ENCODE measurements around the gene NAV2. TPM values are rescaled to one million over a fixed set of nuclear protein-coding genes. Genes with fewer than 3 reads are reported as not detected.

NAV2 gene
- total RNA-seq, 1 experiment from 2014 or later: 139 TPM

DNA sequence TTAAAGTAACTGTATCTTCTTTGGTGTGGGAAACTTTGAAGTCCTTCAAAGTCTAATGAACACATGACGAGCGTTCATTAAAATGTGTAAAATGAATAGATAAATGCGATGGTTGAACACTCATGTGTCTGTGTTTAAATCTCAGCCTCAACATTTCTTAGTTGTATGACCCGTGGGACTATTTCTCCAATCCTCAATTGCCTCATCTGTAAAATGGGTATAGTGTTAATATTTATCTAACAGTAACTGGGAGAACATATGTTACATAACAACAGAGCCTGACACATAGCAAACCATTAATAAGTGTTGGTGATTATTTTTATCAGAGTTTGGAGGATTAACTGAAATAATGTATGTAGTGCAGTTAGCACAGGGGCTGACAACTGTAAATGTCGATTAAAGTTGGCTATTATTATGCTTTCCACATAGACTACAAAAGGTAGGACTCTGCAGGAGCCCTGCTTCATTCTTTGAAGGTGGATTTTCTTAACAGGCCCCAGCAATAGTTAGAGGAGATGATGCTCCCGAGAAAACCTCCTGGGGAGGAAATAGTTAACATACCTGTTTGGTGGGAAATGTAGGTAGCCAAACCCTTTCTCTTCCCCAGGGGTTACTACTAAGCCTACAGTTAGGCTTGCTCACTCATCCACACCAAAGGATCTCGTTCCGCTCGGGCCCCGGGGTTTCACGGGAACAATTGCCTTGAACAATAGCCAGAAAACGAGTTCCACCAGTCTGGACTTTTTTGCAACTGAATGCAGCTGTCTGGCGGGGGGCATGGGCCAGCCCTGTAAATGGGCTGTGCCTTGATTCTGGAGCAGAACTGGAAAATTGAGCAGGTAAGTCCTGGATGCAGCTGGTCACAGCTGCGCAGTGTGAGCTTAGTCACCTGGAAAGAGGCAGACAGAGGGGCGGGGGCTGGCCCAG is 314.3 kb downstream of the NAV2 start:
- peaks cover 56% of the 10 kb centered on the region for H3K36me3 Mint-ChIP-seq (ENCODE audit: insufficient read depth, unreplicated experiment)
- ChIA-PET CTCF (interaction anchor here (0.6 to 11.4 kb wide), 16 partner anchors 14 to 794 kb away, joined by 3 to 100 read pairs (median 6); no protein-coding TSS in a partner anchor), POLR2A (interaction anchor here (0.6 to 23.4 kb wide), 14 partner anchors 8 to 341 kb away, joined by 3 to 691 read pairs (median 20); no protein-coding TSS in a partner anchor)
- peak; percentile 42 for DNase-seq (ENCODE audit: unreplicated experiment)
- no TSS peak for BruUV-seq (replicated peaks)
- TF ChIP-seq, protein P1, sequence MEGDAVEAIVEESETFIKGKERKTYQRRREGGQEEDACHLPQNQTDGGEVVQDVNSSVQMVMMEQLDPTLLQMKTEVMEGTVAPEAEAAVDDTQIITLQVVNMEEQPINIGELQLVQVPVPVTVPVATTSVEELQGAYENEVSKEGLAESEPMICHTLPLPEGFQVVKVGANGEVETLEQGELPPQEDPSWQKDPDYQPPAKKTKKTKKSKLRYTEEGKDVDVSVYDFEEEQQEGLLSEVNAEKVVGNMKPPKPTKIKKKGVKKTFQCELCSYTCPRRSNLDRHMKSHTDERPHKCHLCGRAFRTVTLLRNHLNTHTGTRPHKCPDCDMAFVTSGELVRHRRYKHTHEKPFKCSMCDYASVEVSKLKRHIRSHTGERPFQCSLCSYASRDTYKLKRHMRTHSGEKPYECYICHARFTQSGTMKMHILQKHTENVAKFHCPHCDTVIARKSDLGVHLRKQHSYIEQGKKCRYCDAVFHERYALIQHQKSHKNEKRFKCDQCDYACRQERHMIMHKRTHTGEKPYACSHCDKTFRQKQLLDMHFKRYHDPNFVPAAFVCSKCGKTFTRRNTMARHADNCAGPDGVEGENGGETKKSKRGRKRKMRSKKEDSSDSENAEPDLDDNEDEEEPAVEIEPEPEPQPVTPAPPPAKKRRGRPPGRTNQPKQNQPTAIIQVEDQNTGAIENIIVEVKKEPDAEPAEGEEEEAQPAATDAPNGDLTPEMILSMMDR (IDR thresholded peaks at IDR 0.05; ENCODE audit: unreplicated experiment): no peak
- H3K4me3 Mint-ChIP-seq (ENCODE audit: unreplicated experiment): peak overlapping the region; percentile 79
- intact Hi-C loops (cut with micrococcal nuclease): no loop called here
- H3K27me3 Mint-ChIP-seq (ENCODE audit: insufficient read depth, unreplicated experiment): no peaks in the 10 kb centered on the region
- peak overlapping the region; percentile 75 for H3K27ac Mint-ChIP-seq (ENCODE audit: low read depth, unreplicated experiment)
- H3K4me1 Mint-ChIP-seq (ENCODE audit: insufficient read depth, unreplicated experiment): peaks cover 49% of the 10 kb centered on the region
- H3K9me3 Mint-ChIP-seq (ENCODE audit: unreplicated experiment): no peaks in the 10 kb centered on the region

DNA sequence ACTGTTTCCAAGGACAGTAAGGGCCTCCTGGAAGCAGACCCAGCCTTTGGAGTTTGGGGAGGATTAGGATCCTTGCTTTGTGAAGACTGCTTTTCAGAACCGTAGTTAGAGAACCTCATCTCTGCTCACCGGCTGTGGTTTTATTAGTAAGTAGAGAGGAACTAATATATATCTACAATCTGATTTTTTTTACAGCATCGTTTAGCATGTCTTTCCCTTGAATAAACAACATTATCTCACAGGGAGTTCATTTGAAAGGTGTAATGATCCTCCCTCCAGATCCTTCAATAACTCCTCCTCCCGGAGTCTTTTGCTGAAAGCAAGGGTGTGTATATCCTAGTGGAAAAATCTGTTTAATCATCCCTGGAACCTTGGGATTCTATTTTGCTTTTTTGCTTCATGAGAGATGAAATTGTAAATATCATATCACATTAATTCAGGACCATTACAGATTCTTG is 314.9 kb downstream of the NAV2 start:
- intact Hi-C loops (cut with micrococcal nuclease): no loop called here
- Mint-ChIP-seq H3K9me3 (ENCODE audit: unreplicated experiment) (no peaks in the 10 kb centered on the region), H3K4me3 (ENCODE audit: unreplicated experiment) (peak overlapping the region; percentile 79), H3K4me1 (ENCODE audit: insufficient read depth, unreplicated experiment) (peaks cover 55% of the 10 kb centered on the region), H3K27ac (ENCODE audit: low read depth, unreplicated experiment) (peak overlapping the region; percentile 75), H3K27me3 (ENCODE audit: insufficient read depth, unreplicated experiment) (no peaks in the 10 kb centered on the region), H3K36me3 (ENCODE audit: insufficient read depth, unreplicated experiment) (peaks cover 63% of the 10 kb centered on the region)
- no peak for DNase-seq (ENCODE audit: unreplicated experiment)
- TF ChIP-seq, protein P1 (IDR thresholded peaks at IDR 0.05; ENCODE audit: unreplicated experiment): no peak
- ChIA-PET POLR2A (interaction anchor here (0.6 to 23.4 kb wide), 11 partner anchors 8 to 129 kb away, joined by 3 to 691 read pairs (median 3); no protein-coding TSS in a partner anchor), CTCF (interaction anchor here (0.6 to 11.4 kb wide), 12 partner anchors 15 to 795 kb away, joined by 3 to 100 read pairs (median 4); no protein-coding TSS in a partner anchor)
- BruUV-seq (replicated peaks): no TSS peak

DNA sequence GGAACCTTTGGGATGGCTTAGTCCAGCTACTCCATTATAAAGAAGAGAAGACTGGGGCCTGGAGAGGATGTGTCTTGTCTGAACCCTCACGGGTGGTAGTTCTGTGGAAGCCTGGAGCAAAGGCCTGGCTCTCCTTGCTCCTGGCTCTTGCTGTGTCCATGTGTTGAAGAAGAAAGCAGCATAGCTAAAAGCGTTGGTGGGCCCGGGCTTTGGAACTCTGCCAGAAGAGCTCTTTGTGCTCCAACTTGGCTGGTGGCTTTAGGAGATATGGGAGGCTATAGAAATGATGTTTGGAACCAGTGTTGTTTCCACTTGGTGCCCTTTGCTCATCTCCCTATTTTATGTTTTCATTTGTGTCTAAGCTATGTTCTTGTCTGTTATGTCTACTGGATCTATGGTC is 316.6 kb downstream of the NAV2 start:
- no TSS peak for BruUV-seq (replicated peaks)
- peak overlapping the region; percentile 79 for H3K4me3 Mint-ChIP-seq (ENCODE audit: unreplicated experiment)
- no peaks in the 10 kb centered on the region for H3K9me3 Mint-ChIP-seq (ENCODE audit: unreplicated experiment)
- peaks cover 74% of the 10 kb centered on the region for H3K36me3 Mint-ChIP-seq (ENCODE audit: insufficient read depth, unreplicated experiment)
- TF ChIP-seq, protein P1 (IDR thresholded peaks at IDR 0.05; ENCODE audit: unreplicated experiment): no peak
- intact Hi-C loops (cut with micrococcal nuclease): no loop called here
- H3K27me3 Mint-ChIP-seq (ENCODE audit: insufficient read depth, unreplicated experiment): no peaks in the 10 kb centered on the region
- H3K27ac Mint-ChIP-seq (ENCODE audit: low read depth, unreplicated experiment): peak overlapping the region; percentile 33
- ChIA-PET CTCF (interaction anchor here (0.9 to 11.4 kb wide), 10 partner anchors 16 to 326 kb away, joined by 3 to 100 read pairs (median 4); no protein-coding TSS in a partner anchor), POLR2A (interaction anchor here (0.9 to 23.4 kb wide), 7 partner anchors 19 to 334 kb away, joined by 3 to 691 read pairs (median 19); partner anchors contain the start of gene HTATIP2)
- H3K4me1 Mint-ChIP-seq (ENCODE audit: insufficient read depth, unreplicated experiment): peaks cover 67% of the 10 kb centered on the region
- no peak for DNase-seq (ENCODE audit: unreplicated experiment)

DNA sequence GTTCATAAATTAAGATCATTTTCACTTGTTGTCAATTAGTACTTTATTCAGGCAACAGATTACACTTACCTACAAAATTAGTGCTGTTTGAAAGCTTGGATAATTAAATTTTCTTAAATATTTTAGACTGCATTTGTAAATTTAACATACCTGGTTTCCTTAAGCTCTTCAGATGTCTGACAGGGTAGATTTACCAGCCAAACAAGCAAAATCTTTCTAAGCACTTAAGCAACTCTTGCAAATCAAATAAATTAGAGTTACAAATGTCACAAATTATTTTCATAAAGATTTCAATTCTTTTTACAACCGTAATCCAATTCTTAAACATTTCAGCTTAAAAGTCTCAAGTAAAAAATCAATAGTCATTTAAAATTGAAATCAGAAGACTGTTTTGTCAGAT is 317.8 kb downstream of the NAV2 start:
- no peaks in the 10 kb centered on the region for H3K9me3 Mint-ChIP-seq (ENCODE audit: unreplicated experiment)
- ChIA-PET POLR2A (interaction anchor here (0.6 to 23.4 kb wide), 9 partner anchors 8 to 78 kb away, joined by 3 to 691 read pairs (median 5); no protein-coding TSS in a partner anchor), CTCF (interaction anchor here (0.5 to 11.4 kb wide), 5 partner anchors 11 to 397 kb away, joined by 3 to 100 read pairs (median 6); no protein-coding TSS in a partner anchor)
- H3K4me3 Mint-ChIP-seq (ENCODE audit: unreplicated experiment): no peak overlapping the region
- H3K4me1 Mint-ChIP-seq (ENCODE audit: insufficient read depth, unreplicated experiment): peaks cover 77% of the 10 kb centered on the region
- intact Hi-C loops (cut with micrococcal nuclease): no loop called here
- peaks cover 87% of the 10 kb centered on the region for H3K36me3 Mint-ChIP-seq (ENCODE audit: insufficient read depth, unreplicated experiment)
- H3K27ac Mint-ChIP-seq (ENCODE audit: low read depth, unreplicated experiment): peak overlapping the region; percentile 33
- BruUV-seq (replicated peaks): no TSS peak
- no peak for DNase-seq (ENCODE audit: unreplicated experiment)
- TF ChIP-seq, protein P1 (IDR thresholded peaks at IDR 0.05; ENCODE audit: unreplicated experiment): no peak
- no peaks in the 10 kb centered on the region for H3K27me3 Mint-ChIP-seq (ENCODE audit: insufficient read depth, unreplicated experiment)
